ENCODE results near the gene CRYBG3. TPM values are rescaled to one million over a fixed set of nuclear protein-coding genes. Genes with fewer than 3 reads are reported as not detected.

The CRYBG3 gene
- total RNA-seq, 1 donor from 2014 or later: 7.5 TPM

DNA sequence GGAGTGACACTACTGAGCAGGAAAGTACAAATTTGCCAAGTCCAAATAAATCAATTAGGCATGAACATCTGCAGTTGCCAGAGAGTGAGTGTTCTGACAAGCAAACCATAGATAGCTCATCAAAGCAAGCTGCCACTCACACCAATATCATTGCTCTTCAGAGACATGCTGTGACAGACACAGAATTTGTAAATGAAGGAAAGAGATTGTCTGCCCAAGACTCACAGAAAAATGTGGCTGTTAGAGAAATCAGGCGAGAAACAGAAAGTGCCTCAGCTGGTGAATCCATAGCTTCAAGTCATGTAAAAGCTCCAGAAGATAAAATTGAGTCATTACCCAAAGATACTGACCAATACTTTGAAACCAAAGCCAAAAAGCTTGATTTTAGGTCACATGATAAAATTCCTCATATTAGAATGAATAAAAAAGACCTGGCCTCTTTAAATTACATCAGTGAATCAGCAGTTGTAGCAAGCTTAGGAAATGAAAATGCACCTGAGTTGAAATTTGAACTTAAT lies 50.8 kb downstream of the CRYBG3 start:
- DNase-seq (ENCODE audit: low read depth): no peak
- H3K4me3 ChIP-seq (ENCODE audit: low read depth, low read length): no peak overlapping the region
- TF ChIP-seq, protein P1, sequence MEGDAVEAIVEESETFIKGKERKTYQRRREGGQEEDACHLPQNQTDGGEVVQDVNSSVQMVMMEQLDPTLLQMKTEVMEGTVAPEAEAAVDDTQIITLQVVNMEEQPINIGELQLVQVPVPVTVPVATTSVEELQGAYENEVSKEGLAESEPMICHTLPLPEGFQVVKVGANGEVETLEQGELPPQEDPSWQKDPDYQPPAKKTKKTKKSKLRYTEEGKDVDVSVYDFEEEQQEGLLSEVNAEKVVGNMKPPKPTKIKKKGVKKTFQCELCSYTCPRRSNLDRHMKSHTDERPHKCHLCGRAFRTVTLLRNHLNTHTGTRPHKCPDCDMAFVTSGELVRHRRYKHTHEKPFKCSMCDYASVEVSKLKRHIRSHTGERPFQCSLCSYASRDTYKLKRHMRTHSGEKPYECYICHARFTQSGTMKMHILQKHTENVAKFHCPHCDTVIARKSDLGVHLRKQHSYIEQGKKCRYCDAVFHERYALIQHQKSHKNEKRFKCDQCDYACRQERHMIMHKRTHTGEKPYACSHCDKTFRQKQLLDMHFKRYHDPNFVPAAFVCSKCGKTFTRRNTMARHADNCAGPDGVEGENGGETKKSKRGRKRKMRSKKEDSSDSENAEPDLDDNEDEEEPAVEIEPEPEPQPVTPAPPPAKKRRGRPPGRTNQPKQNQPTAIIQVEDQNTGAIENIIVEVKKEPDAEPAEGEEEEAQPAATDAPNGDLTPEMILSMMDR (conservative IDR thresholded peaks at IDR 0.05; ENCODE audit: low read depth, low read length): no peak

DNA sequence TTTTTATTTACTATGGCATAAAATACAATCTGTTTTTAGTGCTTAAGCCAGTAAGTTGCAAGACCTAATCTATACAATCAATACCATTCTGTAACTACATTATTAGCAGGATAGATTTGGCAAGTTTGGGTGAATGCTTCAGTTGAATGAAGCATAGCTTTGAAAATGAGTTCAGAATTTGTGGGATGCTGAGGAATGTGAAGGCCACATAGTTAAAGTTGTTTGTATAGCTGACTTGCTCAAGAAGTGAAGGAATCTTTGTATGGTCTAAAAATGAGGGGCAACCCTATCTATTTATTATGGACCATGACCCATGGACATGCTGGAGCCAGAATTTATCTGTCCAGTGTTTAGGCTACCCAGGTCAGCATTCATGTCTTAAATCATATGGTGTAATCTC lies 58.5 kb downstream of the CRYBG3 start:
- DNase-seq (ENCODE audit: low read depth): no peak
- TF ChIP-seq, protein P1 (conservative IDR thresholded peaks at IDR 0.05; ENCODE audit: low read depth, low read length): no peak
- no peak overlapping the region for H3K4me3 ChIP-seq (ENCODE audit: low read depth, low read length)

DNA sequence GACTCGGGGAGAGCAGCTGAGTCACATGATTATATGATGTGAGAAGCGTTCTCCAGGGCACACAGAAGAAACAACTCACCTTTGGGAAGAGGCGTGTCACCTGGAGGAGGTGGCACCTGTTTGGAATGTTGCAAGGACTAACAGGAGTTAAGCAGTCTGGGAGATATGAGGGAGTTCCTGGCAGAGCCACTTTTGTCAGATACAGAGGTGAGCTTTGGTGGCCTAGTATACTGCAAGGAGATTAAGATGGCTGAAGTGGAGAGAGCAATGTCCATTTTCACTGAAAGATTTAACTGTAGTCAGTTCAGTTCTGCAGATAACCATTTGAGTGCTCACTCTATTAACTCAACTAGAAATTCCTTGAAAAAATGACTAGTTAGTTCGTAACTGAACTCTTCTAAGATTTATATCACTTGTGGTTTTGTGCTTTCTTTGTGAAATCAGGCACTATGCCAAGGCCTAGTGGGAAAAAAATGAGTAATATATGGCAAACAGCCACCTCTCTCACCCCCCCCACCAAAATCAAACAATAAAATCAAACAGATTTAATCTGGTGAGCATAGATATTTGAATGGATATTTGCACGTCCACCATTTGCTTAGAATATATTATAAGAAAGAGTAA lies 61.3 kb downstream of the CRYBG3 start:
- TF ChIP-seq, protein P1 (conservative IDR thresholded peaks at IDR 0.05; ENCODE audit: low read depth, low read length): no peak
- no peak for DNase-seq (ENCODE audit: low read depth)
- H3K4me3 ChIP-seq (ENCODE audit: low read depth, low read length): no peak overlapping the region

- TF ChIP-seq, protein P1 (conservative IDR thresholded peaks at IDR 0.05; ENCODE audit: low read depth, low read length): no peak
- DNase-seq (ENCODE audit: low read depth): no peak
- H3K4me3 ChIP-seq (ENCODE audit: low read depth, low read length): no peak overlapping the region
Measured at GRCh38 chr3:97883736-97884135, 61.9 kb downstream of the CRYBG3 start.

DNA sequence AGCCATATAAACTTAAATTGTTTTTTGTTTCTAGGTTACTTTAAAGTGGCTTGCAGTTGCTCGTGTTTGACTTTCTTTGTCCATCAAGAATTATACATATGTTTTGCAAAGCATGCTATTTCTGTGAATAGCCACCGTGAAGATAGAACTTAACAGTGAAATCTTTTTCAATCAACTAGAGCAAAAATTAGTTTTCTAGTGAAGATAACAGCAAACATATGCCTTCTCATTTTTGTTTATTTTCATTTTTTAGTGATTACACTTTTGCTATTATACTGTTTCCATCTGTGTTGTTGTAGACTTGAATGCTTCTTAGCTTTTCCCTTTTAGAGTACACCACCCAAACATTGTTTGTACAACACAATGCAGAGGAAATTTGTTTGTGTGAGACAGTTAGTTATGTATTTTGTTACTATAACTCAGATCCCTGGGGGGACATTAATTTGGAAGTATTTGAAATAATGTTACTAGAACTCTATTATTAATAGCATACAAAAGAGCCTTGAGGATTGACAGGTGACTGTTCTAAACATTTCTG lies 62.8 kb downstream of the CRYBG3 start:
- no peak overlapping the region for H3K4me3 ChIP-seq (ENCODE audit: low read depth, low read length)
- TF ChIP-seq, protein P1 (conservative IDR thresholded peaks at IDR 0.05; ENCODE audit: low read depth, low read length): no peak
- DNase-seq (ENCODE audit: low read depth): no peak

DNA sequence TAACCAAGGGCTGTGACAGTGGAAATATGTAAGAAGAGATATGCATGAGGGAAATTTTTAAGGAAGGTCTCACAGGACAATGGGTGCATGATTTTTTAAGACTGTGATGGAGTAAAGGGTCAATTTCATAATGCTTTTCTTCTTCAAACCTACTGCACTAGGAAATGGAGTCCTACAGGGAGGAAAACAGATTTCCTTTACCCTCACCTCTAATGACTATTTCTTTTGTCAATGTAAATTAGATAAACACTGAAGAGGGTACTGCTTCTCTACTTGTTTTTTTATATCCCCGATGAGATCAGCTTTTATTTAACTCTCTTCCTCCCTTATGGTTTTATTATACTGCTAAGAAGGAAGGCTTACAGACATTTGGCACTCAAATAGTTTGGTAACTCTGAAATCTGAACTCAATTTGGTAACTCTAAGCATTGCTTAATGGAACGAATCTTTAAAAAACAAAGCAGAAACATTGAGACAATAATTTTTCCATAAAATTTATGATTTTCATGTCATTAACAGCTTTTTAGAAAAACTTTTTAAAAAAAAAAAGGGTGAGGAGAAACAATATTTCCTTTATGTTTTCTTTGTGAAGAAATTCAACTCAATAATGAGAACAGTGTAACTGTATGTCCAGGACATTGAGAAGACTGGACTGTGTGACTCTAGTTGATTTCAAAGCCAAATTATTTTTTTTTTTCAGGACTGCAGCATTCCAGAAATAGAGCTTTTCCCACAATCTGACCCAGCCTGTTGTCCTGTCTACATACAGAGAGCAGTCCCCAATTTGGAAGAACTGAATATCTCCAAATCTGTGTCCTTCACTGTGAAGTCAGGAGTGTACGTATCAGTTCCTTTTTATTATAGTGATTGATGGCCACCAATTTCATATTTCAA lies 64.4 kb downstream of the CRYBG3 start:
- DNase-seq (ENCODE audit: low read depth): no peak
- no peak overlapping the region for H3K4me3 ChIP-seq (ENCODE audit: low read depth, low read length)
- TF ChIP-seq, protein P1 (conservative IDR thresholded peaks at IDR 0.05; ENCODE audit: low read depth, low read length): no peak
